ENCODE data around the gene MRPL16. TPM values are rescaled to one million over a fixed set of nuclear protein-coding genes. Genes with fewer than 3 reads are reported as not detected.
"Not testable (repeated sequence)": the region's sequence is repeated elsewhere in the genome, so short reads cannot be mapped to it uniquely, and the experiment has no call there.

MRPL16 gene
- 66.6 and 80.4 TPM in 2 replicates for total RNA-seq (2014; rRNA removed; shearing (Covaris generic); ENCODE audit: low replicate concordance)

DNA sequence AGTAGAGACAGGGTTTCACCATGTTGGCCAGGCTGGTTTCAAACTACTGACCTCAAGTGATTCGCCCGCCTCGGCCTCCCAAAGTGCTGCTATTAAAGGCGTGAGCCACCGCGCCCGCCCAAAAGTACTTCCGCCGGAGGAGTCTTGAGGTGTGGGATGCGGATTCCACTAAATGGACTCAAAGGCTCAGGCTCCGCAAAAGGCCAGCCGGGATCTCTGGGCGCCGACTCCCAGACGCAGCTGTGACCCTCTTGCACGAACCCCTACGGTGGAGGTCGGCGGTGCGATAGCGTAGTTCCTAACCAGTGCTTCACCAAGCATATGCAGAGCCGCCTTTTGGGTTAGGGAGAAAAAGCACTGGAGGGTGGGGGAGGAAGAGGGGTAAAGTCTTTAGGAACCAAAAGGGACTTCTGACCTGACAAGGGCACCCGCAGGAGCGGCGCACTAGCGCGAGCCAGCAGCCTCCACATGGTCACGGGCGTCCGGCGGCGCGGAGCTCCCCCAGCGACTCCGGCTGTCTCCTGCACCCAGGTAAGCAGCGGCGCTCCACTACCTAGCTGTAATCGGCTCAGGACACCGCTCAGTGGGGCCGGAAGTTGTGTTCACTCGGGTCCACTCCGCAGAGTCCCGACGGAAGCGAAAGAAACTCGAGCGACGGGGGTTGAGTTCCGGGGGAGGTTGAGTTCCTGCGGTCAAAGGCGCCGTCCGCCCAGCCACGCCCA, at the start of gene MRPL16:
Gene MRPL16, minus strand, starts transcription at position 590 of the 722 bp plus-strand sequence. Its CDS starts 120 bp downstream, at position 470.
- in situ Hi-C loops (cut with HindIII; ENCODE audit: low pct_unique_long_range_greater_than_20kb, low sequenced_read_pairs) = no loop called here
- peak; percentile 77 for DNase-seq (ENCODE audit: low read depth)

DNA sequence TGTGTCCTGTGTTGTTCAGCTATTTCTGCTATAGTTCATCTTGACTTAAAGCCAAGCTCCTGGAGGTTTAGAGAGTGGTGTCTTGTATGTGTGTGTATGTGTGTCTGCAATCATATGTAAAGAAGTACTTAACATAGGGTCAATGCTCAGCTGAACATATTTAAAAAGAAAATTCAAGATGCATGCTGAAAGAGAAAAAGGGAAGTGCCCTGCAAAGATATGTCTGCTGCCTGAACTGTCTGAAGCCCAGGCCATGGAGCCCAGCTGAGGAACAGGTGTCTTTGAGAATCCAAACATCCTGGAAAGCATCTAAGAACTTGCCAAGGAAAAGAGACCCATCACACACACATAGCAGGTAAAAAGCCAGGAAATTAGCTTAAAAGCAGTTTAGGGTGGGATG, 49.1 kb upstream of the MRPL16 start:
- no peak for DNase-seq (ENCODE audit: low read depth)
- in situ Hi-C loops (cut with HindIII; ENCODE audit: low pct_unique_long_range_greater_than_20kb, low sequenced_read_pairs) = no loop called here

DNA sequence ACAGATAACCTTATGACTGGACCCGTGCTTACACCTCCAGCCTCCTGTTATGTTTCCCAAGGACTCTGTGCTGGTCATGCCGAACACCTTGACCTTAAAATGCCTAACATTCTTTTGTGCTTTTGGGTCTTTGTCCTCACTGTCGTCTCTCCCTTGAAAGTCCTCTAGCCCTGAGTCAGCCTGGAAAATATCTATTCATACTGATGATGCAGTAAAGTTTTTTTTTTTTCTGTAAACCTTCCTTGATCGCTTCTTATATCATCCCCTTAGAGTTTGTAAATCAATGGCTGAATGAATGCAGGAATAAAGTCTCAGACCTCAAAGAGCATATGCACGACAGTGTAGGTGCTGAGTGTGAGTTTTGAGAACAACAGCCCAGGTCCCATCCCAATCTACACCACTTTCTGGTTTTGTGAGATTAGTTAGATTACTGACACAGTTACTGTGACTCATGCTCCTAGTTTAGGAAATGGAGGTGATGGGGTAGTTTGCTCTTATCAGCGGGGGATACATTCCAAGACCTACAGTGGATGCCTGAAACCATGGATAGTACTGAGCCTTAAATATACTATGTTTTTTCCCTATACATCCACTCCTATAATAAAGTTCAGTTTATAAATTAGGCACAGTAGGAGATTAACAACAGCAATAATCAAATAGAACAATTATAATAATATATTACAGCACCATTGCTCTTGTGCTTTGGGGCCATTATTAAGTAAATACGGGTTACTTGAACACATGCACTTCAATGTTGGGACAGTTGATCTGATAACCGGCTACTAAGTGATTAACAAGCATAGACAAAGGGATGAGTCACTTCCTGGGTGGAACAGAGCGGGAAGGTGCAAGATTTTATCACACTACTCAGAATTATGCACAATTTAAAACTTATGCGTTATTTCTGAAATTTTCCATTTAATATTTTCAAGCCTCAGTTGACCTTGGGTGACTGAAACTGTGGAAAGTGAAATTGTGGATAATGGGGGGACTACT, 47.2 kb upstream of the MRPL16 start:
- DNase-seq (ENCODE audit: low read depth) = peak; percentile 48

DNA sequence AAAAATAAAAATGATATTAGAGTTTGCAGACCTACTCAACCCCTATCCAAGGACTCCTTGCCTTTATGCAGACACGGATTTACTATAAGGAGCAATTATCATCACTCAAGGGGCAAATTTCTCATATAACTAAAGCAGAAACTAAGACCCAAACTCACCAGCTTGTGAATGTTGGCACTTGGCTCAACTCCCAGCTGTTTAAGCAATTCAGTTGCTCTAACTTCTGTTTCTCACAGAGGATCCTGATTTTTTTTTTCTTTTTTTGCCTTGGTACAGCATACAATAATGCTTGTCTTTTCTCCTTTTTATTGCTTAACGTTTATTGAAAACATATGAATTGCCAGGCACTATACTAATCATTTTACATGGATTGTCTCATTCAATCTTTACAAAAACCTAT, 44.3 kb upstream of the MRPL16 start:
- DNase-seq (ENCODE audit: low read depth) = no peak
- in situ Hi-C loops (cut with HindIII; ENCODE audit: low pct_unique_long_range_greater_than_20kb, low sequenced_read_pairs) = no loop called here

More for the DNA sequence above, 47.2 kb upstream of the MRPL16 start:
- in situ Hi-C loops (cut with HindIII; ENCODE audit: low pct_unique_long_range_greater_than_20kb, low sequenced_read_pairs) = no loop called here

GRCh38 chr11:59851416-59851815, 40.8 kb upstream of the MRPL16 start:
- in situ Hi-C loops (cut with HindIII; ENCODE audit: low pct_unique_long_range_greater_than_20kb, low sequenced_read_pairs); DNase-seq (ENCODE audit: low read depth): not testable (repeated sequence)

DNA sequence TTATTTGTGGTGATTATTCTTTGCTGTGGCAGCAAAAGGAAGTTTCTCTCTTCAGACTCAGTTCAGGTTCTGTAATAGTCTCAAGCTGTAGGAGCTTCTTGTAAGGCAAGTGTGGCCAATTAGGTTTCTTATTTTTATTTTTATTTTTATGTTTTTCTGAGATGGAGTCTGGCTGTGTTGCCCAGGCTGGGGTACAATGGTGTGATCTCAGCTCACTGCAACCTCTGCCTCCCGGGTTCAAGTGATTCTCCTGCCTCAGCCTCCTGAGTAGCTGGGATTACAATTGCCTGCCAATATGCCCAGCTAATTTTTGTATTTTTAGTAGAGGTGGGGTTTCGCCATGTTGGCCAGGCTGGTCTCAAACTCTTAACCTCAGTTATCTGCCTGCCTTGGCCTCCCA, 39.0 kb upstream of the MRPL16 start:
- DNase-seq (ENCODE audit: low read depth); in situ Hi-C loops (cut with HindIII; ENCODE audit: low pct_unique_long_range_greater_than_20kb, low sequenced_read_pairs): not testable (repeated sequence)

DNA sequence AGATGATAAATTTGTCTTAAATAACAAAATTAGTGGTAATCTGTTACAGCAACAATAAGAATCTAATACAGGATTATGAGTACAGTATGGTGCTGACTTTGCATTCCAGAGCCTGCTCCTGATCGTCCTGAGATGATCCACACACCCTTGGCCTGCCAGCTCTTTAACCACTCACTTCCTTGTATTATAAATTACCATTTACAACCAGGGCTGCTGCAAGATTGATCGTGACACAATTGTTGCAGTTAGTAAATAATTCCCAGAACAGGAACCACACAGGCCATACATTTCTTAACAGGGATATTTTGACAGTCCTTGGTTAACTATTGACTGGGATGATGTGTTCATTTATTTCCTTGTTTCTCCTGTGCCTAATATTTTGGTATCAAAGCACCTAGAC, 38.6 kb upstream of the MRPL16 start:
- DNase-seq (ENCODE audit: low read depth) = peak; percentile 85
- in situ Hi-C loops (cut with HindIII; ENCODE audit: low pct_unique_long_range_greater_than_20kb, low sequenced_read_pairs) = no loop called here

- DNase-seq (ENCODE audit: low read depth); in situ Hi-C loops (cut with HindIII; ENCODE audit: low pct_unique_long_range_greater_than_20kb, low sequenced_read_pairs): not testable (repeated sequence)
Measured at GRCh38 chr11:59848439-59848838, 37.9 kb upstream of the MRPL16 start.

DNA sequence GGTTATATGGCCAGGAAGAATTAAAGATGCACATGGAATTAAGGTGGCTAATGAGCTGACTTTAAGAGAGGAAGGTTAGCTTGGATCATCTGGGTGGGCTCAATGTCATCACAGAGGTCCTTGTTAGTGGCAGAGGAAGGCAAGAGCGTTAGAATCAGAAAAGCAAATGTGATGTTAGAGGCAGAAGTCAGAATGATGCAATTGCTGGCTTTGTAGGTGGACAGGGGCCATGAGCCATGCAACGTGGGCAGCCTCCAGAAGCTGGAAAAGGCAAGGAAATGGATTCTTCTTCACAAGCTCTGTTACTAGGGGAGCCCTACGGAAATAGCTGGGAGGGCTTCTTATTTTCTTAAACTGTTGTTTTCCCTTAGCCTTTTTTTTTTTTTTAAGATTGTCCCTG, 37.0 kb upstream of the MRPL16 start:
- no peak for DNase-seq (ENCODE audit: low read depth)
- in situ Hi-C loops (cut with HindIII; ENCODE audit: low pct_unique_long_range_greater_than_20kb, low sequenced_read_pairs) = no loop called here

DNA sequence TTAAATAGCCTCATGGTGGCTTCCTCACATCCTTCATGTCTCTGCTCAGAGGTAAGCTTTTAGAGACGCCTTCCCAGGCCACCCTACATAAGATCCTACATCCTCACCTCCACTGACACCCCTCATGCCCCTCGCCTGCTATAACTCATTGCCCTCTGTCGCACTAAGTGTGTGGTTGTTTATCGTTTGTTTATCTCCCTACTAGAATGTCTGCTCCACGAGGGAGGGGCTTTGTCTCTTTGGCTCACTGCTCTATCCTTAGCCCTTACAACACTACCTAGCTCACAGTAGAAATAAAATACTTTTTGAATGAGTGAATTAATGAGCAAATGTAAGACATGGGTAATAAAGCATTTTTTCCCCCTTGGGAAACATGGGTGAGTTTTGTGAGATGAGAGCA, 36.0 kb upstream of the MRPL16 start:
- in situ Hi-C loops (cut with HindIII; ENCODE audit: low pct_unique_long_range_greater_than_20kb, low sequenced_read_pairs) = no loop called here
- no peak for DNase-seq (ENCODE audit: low read depth)

DNA sequence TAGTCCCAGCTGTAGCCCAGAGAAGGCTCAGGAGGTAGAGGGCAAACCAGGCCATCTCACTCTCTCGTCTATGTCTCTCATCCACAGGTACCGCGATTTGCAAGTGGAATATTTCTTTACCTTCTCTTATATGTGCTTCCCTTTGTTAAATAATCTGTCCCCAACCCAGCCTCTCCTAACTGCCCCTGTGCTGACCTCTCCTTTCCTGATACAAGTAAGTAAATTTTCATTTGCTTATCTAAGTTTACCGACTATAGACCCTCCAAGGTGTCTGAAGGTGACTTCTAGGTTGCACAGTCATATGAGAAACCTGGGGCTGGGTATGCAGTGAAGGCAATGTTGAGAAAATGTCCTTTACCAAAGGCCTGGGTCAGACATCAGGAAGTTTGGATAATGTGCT, 34.8 kb upstream of the MRPL16 start, which contains the start of gene CBLIF:
Gene CBLIF, minus strand, starts transcription at position 101 of the 400 bp plus-strand sequence. Its CDS starts 46 bp downstream, at position 55.
- in situ Hi-C loops (cut with HindIII; ENCODE audit: low pct_unique_long_range_greater_than_20kb, low sequenced_read_pairs) = no loop called here

GRCh38 chr11:59842316-59842715, 31.7 kb upstream of the MRPL16 start:
- no peak for DNase-seq (ENCODE audit: low read depth)
- in situ Hi-C loops (cut with HindIII; ENCODE audit: low pct_unique_long_range_greater_than_20kb, low sequenced_read_pairs) = no loop called here

More for the DNA sequence above, 34.8 kb upstream of the MRPL16 start, which contains the start of gene CBLIF:
- no peak for DNase-seq (ENCODE audit: low read depth)

DNA sequence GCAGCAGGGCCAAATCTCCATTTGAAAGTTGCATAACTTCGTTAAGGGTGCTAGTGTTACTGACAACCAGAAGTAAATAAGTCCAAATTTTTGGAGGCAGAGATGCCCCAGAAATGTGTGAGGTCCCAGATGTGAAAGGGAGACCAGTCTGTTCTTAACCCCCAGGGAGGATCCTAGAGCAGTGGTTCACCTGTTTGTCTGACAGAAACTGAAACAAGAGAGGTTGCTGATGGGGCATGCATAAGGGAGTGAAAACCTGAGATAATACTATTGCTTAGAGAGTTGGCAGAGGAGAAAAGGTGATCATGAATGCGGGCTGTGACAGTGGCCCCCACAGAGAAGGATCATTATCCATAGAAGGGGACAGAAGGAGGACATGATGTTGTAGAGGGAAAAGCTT, 30.9 kb upstream of the MRPL16 start:
- no peak for DNase-seq (ENCODE audit: low read depth)
- in situ Hi-C loops (cut with HindIII; ENCODE audit: low pct_unique_long_range_greater_than_20kb, low sequenced_read_pairs) = no loop called here

- DNase-seq (ENCODE audit: low read depth) = no peak
- in situ Hi-C loops (cut with HindIII; ENCODE audit: low pct_unique_long_range_greater_than_20kb, low sequenced_read_pairs) = no loop called here
Measured at GRCh38 chr11:59839615-59840014, 29.0 kb upstream of the MRPL16 start.

DNA sequence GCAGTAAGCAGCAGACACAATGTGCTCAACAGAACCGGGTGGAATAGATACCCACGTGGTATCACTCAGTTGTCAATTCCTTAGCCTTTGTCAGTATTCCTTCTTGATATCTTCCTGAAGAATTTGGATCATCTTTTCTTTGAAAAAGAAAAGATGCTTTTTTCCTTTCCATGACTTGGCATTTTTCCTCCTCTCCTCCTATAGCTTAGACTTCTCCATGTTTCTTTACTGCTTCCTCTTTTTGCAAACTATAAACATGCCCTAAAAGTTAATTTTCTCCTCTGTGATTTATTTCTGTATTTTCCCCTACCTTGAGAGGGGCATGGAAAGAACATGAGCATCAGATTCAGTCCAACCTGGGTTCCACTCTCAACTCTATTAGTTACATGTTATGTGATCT, 23.0 kb upstream of the MRPL16 start:
- in situ Hi-C loops (cut with HindIII; ENCODE audit: low pct_unique_long_range_greater_than_20kb, low sequenced_read_pairs) = no loop called here

DNA sequence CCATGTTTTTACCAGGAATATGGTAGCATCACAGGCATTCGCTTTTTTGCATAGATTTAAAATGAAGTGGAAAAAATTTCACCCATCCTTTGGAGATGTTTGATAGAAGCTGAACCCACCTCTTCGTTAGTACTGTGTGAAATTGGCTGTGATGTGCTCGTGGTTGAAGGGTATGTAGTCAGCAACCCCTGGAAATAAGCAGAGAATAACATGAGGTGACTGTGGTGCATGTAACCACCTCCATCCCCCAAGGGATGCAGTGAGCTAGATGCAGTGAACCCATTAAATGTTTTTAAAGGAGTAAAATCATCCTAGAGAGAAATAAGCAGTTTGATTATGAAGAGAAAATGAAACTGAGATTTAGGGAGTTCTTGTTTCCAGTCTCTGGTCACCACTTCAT, 18.8 kb upstream of the MRPL16 start:
- in situ Hi-C loops (cut with HindIII; ENCODE audit: low pct_unique_long_range_greater_than_20kb, low sequenced_read_pairs) = no loop called here

More for the DNA sequence above, 23.0 kb upstream of the MRPL16 start:
- DNase-seq (ENCODE audit: low read depth) = no peak

GRCh38 chr11:59822989-59823566, 12.5 kb upstream of the MRPL16 start:
- DNase-seq (ENCODE audit: low read depth) = peak; percentile 22
- in situ Hi-C loops (cut with HindIII; ENCODE audit: low pct_unique_long_range_greater_than_20kb, low sequenced_read_pairs) = no loop called here

More for the DNA sequence above, 18.8 kb upstream of the MRPL16 start:
- no peak for DNase-seq (ENCODE audit: low read depth)

GRCh38 chr11:59818572-59818971, 8.0 kb upstream of the MRPL16 start:
- no peak for DNase-seq (ENCODE audit: low read depth)
- in situ Hi-C loops (cut with HindIII; ENCODE audit: low pct_unique_long_range_greater_than_20kb, low sequenced_read_pairs) = no loop called here
